GM23248 (cell line): ENCODE measurements around the gene ZCCHC8. TPM values are rescaled to one million over a fixed set of nuclear protein-coding genes. Genes with fewer than 3 reads are reported as not detected.

Source experiments
- DNase-seq: peaks from one replicate; pipeline ENCODE4 v3.0.0-alpha.2; 2015
- H2AFZ ChIP-seq: fragments of 200-600 bp; sonication (generic); 2 replicates; pipeline ENCODE4 v1.6.1; 2016; ENCODE audit warnings: antibody characterized with exemption
- H3F3A ChIP-seq: fragments of 200-600 bp; sonication (generic); 2 replicates; pipeline ENCODE4 v1.6.1; 2016; ENCODE audit warnings: mild to moderate bottlenecking, antibody characterized with exemption, mixed run types; ENCODE audit not compliant: insufficient read depth
- H3K27ac ChIP-seq: fragments of 200-600 bp; sonication (generic); 2 replicates; pipeline ENCODE4 v1.5.1; 2016; ENCODE audit warnings: mild to moderate bottlenecking
- H3K27me3 ChIP-seq: fragments of 200-600 bp; sonication (generic); replicated peaks from 2 replicates; pipeline ENCODE4 v1.6.1; 2016; ENCODE audit warnings: mild to moderate bottlenecking; ENCODE audit not compliant: insufficient read depth
- H3K36me3 ChIP-seq: fragments of 200-600 bp; sonication (generic); 2 replicates; pipeline ENCODE4 v1.6.1; 2016; ENCODE audit warnings: low read depth, mild to moderate bottlenecking
- H3K4me1 ChIP-seq: fragments of 200-600 bp; sonication (generic); 2 replicates; pipeline ENCODE4 v1.6.1; 2016; ENCODE audit warnings: mild to moderate bottlenecking; ENCODE audit not compliant: insufficient read depth
- H3K4me2 ChIP-seq: fragments of 200-600 bp; sonication (generic); one replicate; pipeline ENCODE4 v1.6.1; 2016; ENCODE audit warnings: mild to moderate bottlenecking; ENCODE audit not compliant: unreplicated experiment
- H3K4me3 ChIP-seq: fragments of 200-600 bp; sonication (generic); 2 replicates; pipeline ENCODE4 v1.5.1; 2016; ENCODE audit warnings: mild to moderate bottlenecking
- H3K79me2 ChIP-seq: fragments of 200-600 bp; sonication (generic); 2 replicates; pipeline ENCODE4 v1.6.1; 2016; ENCODE audit warnings: mild to moderate bottlenecking; ENCODE audit not compliant: insufficient read depth
- H3K9ac ChIP-seq: fragments of 200-600 bp; sonication (generic); 2 replicates; pipeline ENCODE4 v1.6.1; 2016; ENCODE audit warnings: mild to moderate bottlenecking
- H3K9me2 ChIP-seq: fragments of 200-600 bp; sonication (generic); 2 replicates; pipeline ENCODE4 v1.6.1; 2016; ENCODE audit warnings: mixed run types, mild to moderate bottlenecking, moderate library complexity; ENCODE audit not compliant: insufficient read depth
- H3K9me3 ChIP-seq: fragments of 200-600 bp; sonication (generic); one replicate; pipeline ENCODE4 v1.6.1; 2017; ENCODE audit warnings: low read depth
- H4K20me1 ChIP-seq: fragments of 200-600 bp; sonication (generic); 2 replicates; pipeline ENCODE4 v1.6.0; 2016; ENCODE audit not compliant: insufficient read depth
- EZH2 ChIP-seq: fragments of 200-600 bp; sonication (generic); IDR thresholded peaks from 2 replicates; pipeline ENCODE4 v1.6.1; 2018; ENCODE audit warnings: antibody characterized with exemption, mild to moderate bottlenecking; ENCODE audit not compliant: insufficient read depth, poor library complexity, severe bottlenecking
- EZH2phosphoT487 ChIP-seq: fragments of 200-600 bp; sonication (generic); IDR thresholded peaks from 2 replicates; pipeline ENCODE4 v1.6.1; 2018; ENCODE audit warnings: antibody characterized with exemption, moderate library complexity, mild to moderate bottlenecking, low read depth; ENCODE audit not compliant: insufficient read depth
- WGBS, 2 experiments: methylation state at CpG; one replicate each; pipeline ENCODE4 v1.1.6; 2015 to 2017; ENCODE audit warnings: low lambda C conversion rate in 2 of 2, low coverage in 1 of 2; ENCODE audit errors: missing lambda C conversion rate in 2 of 2; 5-methylcytosine and 5-hydroxymethylcytosine counted together
- in situ Hi-C: fragments of 300-500 bp; cut with MboI; formaldehyde crosslinking; loops from 2 replicates; pipeline ENCODE4 v1.15.0; 2020
- polyA plus RNA-seq: library from polyadenylated mRNA; unstranded; fragments of >200 nt; fragmentation: Nextera tagmentation; extraction: Ambion mirVana; gene quantifications from 2 replicates; pipeline ENCODE4 v1.2.1, GENCODE V29; 2016
- total RNA-seq: library from RNA; depleted of rRNA; stranded (reverse); fragments of >200 nt; shearing (Covaris generic); gene quantifications from 2 replicates; pipeline ENCODE4 v1.2.3, GENCODE V29; 2014

ZCCHC8 gene
- total and polyA plus RNA-seq, 2 experiments from 2014 or later: 13.2 to 13.6 TPM

- peak overlapping the region; percentile 99; the same call in 1 of the 2 replicates for H3K27ac ChIP-seq
- 98 to 99% methylated on average over 4 of the region's 4 CpGs for whole genome bisulfite sequencing, 2 experiments
- no peaks in the 10 kb centered on the region for H3K27me3 ChIP-seq
- in situ Hi-C loops: no loop called here
- H3K9ac ChIP-seq: no peak overlapping the region
- no peak for DNase-seq
- H3K79me2 ChIP-seq: peaks cover 95% of the 10 kb centered on the region
- H3K36me3 ChIP-seq: peaks cover 69% of the 10 kb centered on the region
- H3F3A ChIP-seq: peaks cover 79% of the 10 kb centered on the region
- no peaks in the 10 kb centered on the region for H3K9me2 ChIP-seq
- no peak overlapping the region for H3K4me3 ChIP-seq
- TF ChIP-seq EZH2phosphoT487 (no peak), EZH2 (no peak)
- no peak overlapping the region for H3K4me2 ChIP-seq
- no peak overlapping the region for H2AFZ ChIP-seq
- H3K4me1 ChIP-seq: peaks cover 57% of the 10 kb centered on the region
- H4K20me1 ChIP-seq: peaks cover 30% of the 10 kb centered on the region
- H3K9me3 ChIP-seq: no peaks in the 10 kb centered on the region
These were observed 19.9 kb upstream of the ZCCHC8 start for GRCh38 chr12:122520676-122521075.

- Histone ChIP-seq H3K9me2 (no peaks in the 10 kb centered on the region), H3K9ac (no peak overlapping the region; the same call in 1 of the 2 replicates), H3K4me1 (peaks cover 52% of the 10 kb centered on the region), H3K27me3 (no peaks in the 10 kb centered on the region), H3K9me3 (no peaks in the 10 kb centered on the region), H2AFZ (no peak overlapping the region), H3F3A (peaks cover 87% of the 10 kb centered on the region), H3K4me2 (no peak overlapping the region), H3K79me2 (peaks cover 95% of the 10 kb centered on the region), H4K20me1 (peaks cover 28% of the 10 kb centered on the region), H3K36me3 (peaks cover 77% of the 10 kb centered on the region), H3K27ac (peak overlapping the region; percentile 80), H3K4me3 (no peak overlapping the region)
- in situ Hi-C loops: no loop called here
- TF ChIP-seq EZH2 (no peak), EZH2phosphoT487 (no peak)
- 94 to 100% methylated on average over 1 of the region's 1 CpG for WGBS, 2 experiments
- DNase-seq: peak; percentile 38
These were observed 18.7 kb upstream of the ZCCHC8 start for GRCh38 chr12:122519418-122519817.

- peak; percentile 35 for DNase-seq
- H3K9me2 ChIP-seq: no peaks in the 10 kb centered on the region
- H3K4me3 ChIP-seq: no peak overlapping the region
- H3K27ac ChIP-seq: peak overlapping the region; percentile 80
- H2AFZ ChIP-seq: no peak overlapping the region
- H3K79me2 ChIP-seq: peaks cover 95% of the 10 kb centered on the region
- H4K20me1 ChIP-seq: peaks cover 23% of the 10 kb centered on the region
- H3F3A ChIP-seq: peaks cover 85% of the 10 kb centered on the region
- in situ Hi-C loops: no loop called here
- peaks cover 47% of the 10 kb centered on the region for H3K4me1 ChIP-seq
- peak overlapping the region; percentile 10; the same call in 1 of the 2 replicates for H3K9ac ChIP-seq
- TF ChIP-seq EZH2phosphoT487: no peak
- no peak for TF ChIP-seq EZH2
- peaks cover 83% of the 10 kb centered on the region for H3K36me3 ChIP-seq
- 91 to 95% methylated on average over 1 of the region's 1 CpG for WGBS, 2 experiments
- no peaks in the 10 kb centered on the region for H3K9me3 ChIP-seq
- H3K4me2 ChIP-seq: no peak overlapping the region
- H3K27me3 ChIP-seq: no peaks in the 10 kb centered on the region
These were observed 18.2 kb upstream of the ZCCHC8 start for GRCh38 chr12:122518908-122519307.

GRCh38 chr12:122517877-122518276, 17.1 kb upstream of the ZCCHC8 start:
- Histone ChIP-seq H3K27me3 (no peaks in the 10 kb centered on the region), H3F3A (peaks cover 87% of the 10 kb centered on the region), H3K27ac (peak overlapping the region; percentile 80), H2AFZ (no peak overlapping the region), H3K9ac (peak overlapping the region; percentile 51), H3K9me3 (no peaks in the 10 kb centered on the region), H3K36me3 (peaks cover 92% of the 10 kb centered on the region), H3K9me2 (no peaks in the 10 kb centered on the region), H3K79me2 (peaks cover 94% of the 10 kb centered on the region), H4K20me1 (peaks cover 17% of the 10 kb centered on the region), H3K4me3 (no peak overlapping the region), H3K4me1 (peaks cover 37% of the 10 kb centered on the region), H3K4me2 (peak overlapping the region; percentile 20)
- 23 to 24% methylated on average over 5 of the region's 5 CpGs for WGBS, 2 experiments
- no peak for TF ChIP-seq EZH2phosphoT487
- no peak for TF ChIP-seq EZH2
- in situ Hi-C loops: no loop called here
- peak; percentile 94 for DNase-seq
